Hematopoietic multipotent progenitor cell treated with erythropoietin and hydrocortisone succinate and interleukin-3 and kit ligand, for 4 days (in vitro differentiated cells): Measurements from ENCODE around the gene PPP2R1B.
"Not testable (repeated sequence)": the region's sequence is repeated elsewhere in the genome, so short reads cannot be mapped to it uniquely, and the experiment has no call there.

ENCODE experiments used
- DNase-seq: peaks from one replicate; pipeline ENCODE4 v3.0.0-alpha.2; 2015

PPP2R1B gene

GRCh38 chr11:111782109-111782741, 16.0 kb upstream of the PPP2R1B start:
- DNase-seq: no peak

GRCh38 chr11:111779118-111779517, 12.9 kb upstream of the PPP2R1B start:
- no peak for DNase-seq

- no peak for DNase-seq
Measured at GRCh38 chr11:111778047-111778558, 11.9 kb upstream of the PPP2R1B start.

GRCh38 chr11:111777094-111778046, 11.2 kb upstream of the PPP2R1B start:
- DNase-seq: peak; percentile 89

- no peak for DNase-seq
Measured at GRCh38 chr11:111776398-111777093, 10.4 kb upstream of the PPP2R1B start.

- no peak for DNase-seq
Measured at GRCh38 chr11:111774955-111775710, 8.9 kb upstream of the PPP2R1B start.

- DNase-seq: no peak
Measured at GRCh38 chr11:111772535-111772934, 6.3 kb upstream of the PPP2R1B start.

- DNase-seq: not testable (repeated sequence)
Measured at GRCh38 chr11:111771205-111771604, 5.0 kb upstream of the PPP2R1B start.

- no peak for DNase-seq
Measured at GRCh38 chr11:111770581-111771134, 4.5 kb upstream of the PPP2R1B start.

- DNase-seq: no peak
Measured at GRCh38 chr11:111766834-111767142, 599 bp upstream of the PPP2R1B start.

GRCh38 chr11:111765320-111765983, 737 bp downstream of the PPP2R1B start:
- DNase-seq: no peak

- DNase-seq: no peak
Measured at GRCh38 chr11:111764621-111765020, 1.6 kb downstream of the PPP2R1B start.

GRCh38 chr11:111762981-111763643, 3.1 kb downstream of the PPP2R1B start:
- peak; percentile 23 for DNase-seq

- DNase-seq: no peak
Measured at GRCh38 chr11:111762526-111762925, 3.7 kb downstream of the PPP2R1B start.

- no peak for DNase-seq
Measured at GRCh38 chr11:111761036-111761435, 5.2 kb downstream of the PPP2R1B start.

GRCh38 chr11:111759778-111760407, 6.3 kb downstream of the PPP2R1B start:
- DNase-seq: no peak

GRCh38 chr11:111759376-111759775, 6.8 kb downstream of the PPP2R1B start:
- DNase-seq: no peak

- no peak for DNase-seq
Measured at GRCh38 chr11:111756097-111756496, 10.1 kb downstream of the PPP2R1B start.

- no peak for DNase-seq
Measured at GRCh38 chr11:111749646-111750045, 16.5 kb downstream of the PPP2R1B start.

GRCh38 chr11:111748035-111748804, 18.0 kb downstream of the PPP2R1B start:
- DNase-seq: no peak
